GM21786 (cell line): ENCODE measurements around the gene CNOT11.
"Not testable (repeated sequence)": the region's sequence is repeated elsewhere in the genome, so short reads cannot be mapped to it uniquely, and the experiment has no call there.

ENCODE experiments used
- ATAC-seq: cut with Tn5 transposase; IDR thresholded peaks from one replicate; pipeline ENCODE4 v1.9.1; 2021; ENCODE audit not compliant: unreplicated experiment

The CNOT11 gene

GRCh38 chr2:101308432-101309210, 55.9 kb downstream of the CNOT11 start, which contains the start of gene RNF149:
RNF149 (minus strand) TSS chr2:101308701; CDS start chr2:101308588, 113 bp downstream.
- peak; percentile 50 for ATAC-seq

GRCh38 chr2:101310090-101310833, 57.6 kb downstream of the CNOT11 start:
- ATAC-seq = no peak

DNA sequence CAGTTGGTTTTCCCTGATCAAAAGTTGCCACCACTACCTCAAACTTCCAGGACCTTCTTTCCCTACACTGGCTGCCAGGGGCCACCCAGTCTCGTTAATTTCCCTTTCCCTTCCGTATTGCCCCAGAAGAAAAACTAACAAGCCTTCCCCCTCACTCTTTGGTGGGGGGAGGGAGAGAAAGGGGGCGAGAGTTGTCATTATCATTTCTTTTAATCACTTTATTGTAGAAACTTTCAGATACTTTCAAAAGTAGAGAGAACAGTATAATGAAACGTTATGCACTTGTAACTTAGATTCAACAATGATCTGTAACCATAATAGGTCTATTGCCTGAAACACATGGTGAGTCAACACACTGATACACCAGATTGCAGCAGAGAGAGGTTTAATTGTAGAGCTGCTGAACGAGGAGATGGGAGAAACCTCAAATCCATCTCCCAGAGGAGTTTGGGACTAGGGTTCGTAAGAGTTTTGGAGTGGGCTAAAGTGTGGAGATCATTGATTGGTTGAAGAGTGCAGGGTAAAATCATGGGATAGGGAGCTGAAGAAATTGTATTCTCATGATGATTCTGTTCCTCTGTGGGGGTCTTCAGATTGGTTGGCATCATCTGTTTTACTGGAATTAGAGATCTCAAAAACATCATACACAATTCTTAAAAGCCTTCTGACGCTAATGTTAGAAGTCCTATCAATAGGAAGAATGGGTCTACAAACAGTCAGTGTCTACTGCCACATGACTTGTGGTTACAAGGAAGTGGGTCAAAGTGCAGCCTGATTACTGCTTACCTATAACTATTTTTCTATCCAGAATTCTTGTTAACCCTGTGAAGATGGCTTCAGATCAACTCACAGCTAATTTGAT, 58.4 kb downstream of the CNOT11 start:
- no peak for ATAC-seq

DNA sequence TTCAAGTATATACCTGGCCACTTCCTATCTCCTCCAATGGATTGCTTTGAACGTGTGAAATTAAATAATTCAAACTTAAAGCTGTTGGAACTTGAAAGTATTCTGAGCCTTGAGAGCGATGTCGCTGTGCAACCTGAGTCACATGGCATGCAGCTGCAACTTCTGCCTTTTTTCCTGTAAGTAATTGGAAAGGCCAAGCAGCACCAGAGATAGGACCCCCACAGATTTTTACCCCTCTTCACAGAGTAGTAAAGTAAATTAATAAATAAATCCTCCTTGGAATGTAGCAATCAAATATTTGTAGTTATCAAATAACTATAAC, 59.0 kb downstream of the CNOT11 start:
- no peak for ATAC-seq

DNA sequence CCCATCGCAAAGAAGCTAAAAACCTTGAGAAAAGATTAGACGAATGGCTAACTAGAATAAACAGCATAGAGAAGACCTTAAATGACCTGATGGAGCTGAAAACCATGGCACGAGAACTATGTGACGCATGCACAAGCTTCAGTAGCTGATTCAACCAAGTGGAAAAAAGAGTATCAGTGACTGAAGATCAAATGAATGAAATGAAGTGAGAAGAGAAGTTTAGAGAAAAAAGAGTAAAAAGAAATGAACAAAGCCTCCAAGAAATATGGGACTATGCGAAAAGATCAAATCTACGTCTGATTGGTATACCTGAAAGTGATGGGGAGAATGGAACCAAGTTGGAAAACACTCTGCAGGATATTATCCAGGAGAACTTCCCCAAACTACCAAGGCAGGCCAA, 63.9 kb downstream of the CNOT11 start:
- ATAC-seq = not testable (repeated sequence)
